MG63 (cell line): ENCODE results near the gene RND3. TPM values are rescaled to one million over a fixed set of nuclear protein-coding genes. Genes with fewer than 3 reads are reported as not detected.

Experiments
- DNase-seq: peaks from one replicate; pipeline ENCODE4 v3.0.0-alpha.2; 2020
- H3K27me3 ChIP-seq: fragments of 250-450 bp; sonication (Bioruptor Pico); 2 replicates; pipeline ENCODE4 v1.5.1; 2020; ENCODE audit warnings: mild to moderate bottlenecking, moderate library complexity
- H3K36me3 ChIP-seq: fragments of 250-450 bp; sonication (Bioruptor Pico); 2 replicates; pipeline ENCODE4 v1.5.1; 2020; ENCODE audit warnings: mild to moderate bottlenecking, moderate library complexity
- H3K4me3 ChIP-seq: fragments of 250-450 bp; sonication (Bioruptor Pico); 2 replicates; pipeline ENCODE4 v1.5.1; 2020; ENCODE audit warnings: mild to moderate bottlenecking, moderate library complexity
- H3K9me3 ChIP-seq: fragments of 250-450 bp; sonication (Bioruptor Pico); 2 replicates; pipeline ENCODE4 v1.5.1; 2020; ENCODE audit warnings: mild to moderate bottlenecking, moderate library complexity
- total RNA-seq: library from RNA; depleted of rRNA; stranded (reverse); fragments of >200 nt; shearing (Covaris generic); gene quantifications from 2 replicates; pipeline ENCODE4 v1.2.3, GENCODE V29; 2014; ENCODE audit warnings: low replicate concordance

RND3 gene
- total RNA-seq, 1 experiment from 2014 or later, result 55.5 TPM

DNA sequence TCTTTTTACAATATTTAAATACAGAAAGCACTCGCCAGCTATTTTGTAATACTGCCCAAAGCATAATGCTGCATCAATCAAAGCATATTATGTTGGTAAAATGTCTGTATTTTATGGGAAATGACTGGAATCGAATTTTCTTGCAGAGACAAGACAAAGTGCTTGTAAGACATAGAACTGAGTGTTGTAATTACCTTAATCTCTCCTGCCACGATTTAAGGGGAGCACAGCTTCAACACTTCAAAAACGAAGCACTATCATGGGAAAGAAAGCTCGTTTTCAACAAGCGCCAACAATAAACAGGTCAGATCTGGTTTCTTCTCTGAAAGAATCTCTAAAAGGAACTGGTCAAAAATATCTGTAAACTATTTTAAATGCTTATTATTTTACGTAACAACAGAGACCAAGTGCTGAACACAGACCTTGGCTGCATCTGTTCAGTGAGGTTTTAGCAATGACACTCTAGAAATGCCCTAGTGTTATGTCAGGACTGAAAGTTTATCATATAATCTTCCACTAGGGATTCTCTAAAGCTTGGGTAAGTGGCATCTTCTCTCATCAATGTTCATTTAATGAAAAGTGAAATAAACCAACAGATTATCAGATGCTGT lies 19.0 kb downstream of the RND3 start:
- Histone ChIP-seq H3K27me3 (no peaks in the 10 kb centered on the region), H3K9me3 (no peaks in the 10 kb centered on the region), H3K4me3 (no peak overlapping the region), H3K36me3 (peaks cover 57% of the 10 kb centered on the region)
- no peak for DNase-seq

DNA sequence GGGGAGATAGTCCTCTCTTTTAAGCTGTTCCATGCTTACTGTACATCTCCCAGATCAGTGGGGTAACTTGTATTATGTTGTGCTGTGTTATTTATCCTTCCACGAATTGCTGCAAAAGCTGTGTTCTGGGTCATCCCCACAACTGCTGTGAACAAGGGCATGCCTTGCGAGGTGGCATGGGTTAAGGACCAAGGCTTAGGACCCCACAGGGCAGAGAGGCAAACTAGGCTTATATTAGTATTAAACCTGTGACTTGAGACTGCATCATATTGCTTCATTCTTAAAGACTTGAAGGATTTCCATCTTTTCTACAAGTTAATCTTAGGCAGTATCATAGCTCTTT lies 19.9 kb downstream of the RND3 start:
- Histone ChIP-seq H3K4me3 (no peak overlapping the region), H3K9me3 (no peaks in the 10 kb centered on the region), H3K27me3 (no peaks in the 10 kb centered on the region), H3K36me3 (peaks cover 51% of the 10 kb centered on the region)
- no peak for DNase-seq

DNA sequence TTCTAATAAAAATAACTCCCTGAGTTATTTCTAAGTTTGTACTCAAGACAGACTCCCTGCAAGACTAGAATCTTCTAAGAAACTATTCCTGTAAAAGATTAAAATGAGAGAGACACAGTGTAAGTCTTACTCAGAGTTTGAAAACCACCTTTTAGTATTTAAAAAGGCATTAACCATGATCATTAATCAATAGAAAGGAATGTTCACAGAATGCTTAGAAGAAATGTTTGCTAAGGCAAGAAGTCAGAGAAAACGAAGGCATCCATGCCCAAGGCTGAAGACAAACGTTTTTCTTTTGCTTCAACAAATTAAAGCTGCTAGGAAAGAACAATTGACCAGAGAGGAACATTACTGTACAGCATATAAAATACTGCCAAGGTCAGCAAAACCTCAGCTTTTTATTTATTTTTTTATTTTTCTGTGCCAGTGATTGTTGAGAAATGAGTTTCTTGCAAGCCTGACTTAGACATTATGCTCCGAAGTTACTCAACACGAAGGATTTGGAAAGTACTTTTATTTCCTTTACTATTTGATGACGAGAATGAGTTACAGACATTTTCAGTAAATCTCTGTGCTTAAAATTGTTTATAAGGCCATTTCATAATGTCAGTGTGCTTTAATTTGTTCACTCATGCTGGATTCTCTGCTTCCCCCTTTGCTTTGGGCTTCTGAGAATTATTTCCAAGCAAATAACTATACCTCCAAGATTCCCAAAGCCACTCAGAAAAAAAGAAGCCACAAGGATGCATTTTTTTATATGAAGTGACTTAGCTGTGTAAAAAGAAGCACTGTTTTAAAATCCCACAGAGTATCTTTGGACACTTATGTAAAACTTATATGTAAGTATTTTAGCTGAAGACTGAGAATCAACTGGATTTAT lies 20.5 kb downstream of the RND3 start:
- Histone ChIP-seq H3K9me3 (no peaks in the 10 kb centered on the region), H3K27me3 (no peaks in the 10 kb centered on the region), H3K4me3 (no peak overlapping the region), H3K36me3 (peaks cover 45% of the 10 kb centered on the region)
- DNase-seq, result no peak

DNA sequence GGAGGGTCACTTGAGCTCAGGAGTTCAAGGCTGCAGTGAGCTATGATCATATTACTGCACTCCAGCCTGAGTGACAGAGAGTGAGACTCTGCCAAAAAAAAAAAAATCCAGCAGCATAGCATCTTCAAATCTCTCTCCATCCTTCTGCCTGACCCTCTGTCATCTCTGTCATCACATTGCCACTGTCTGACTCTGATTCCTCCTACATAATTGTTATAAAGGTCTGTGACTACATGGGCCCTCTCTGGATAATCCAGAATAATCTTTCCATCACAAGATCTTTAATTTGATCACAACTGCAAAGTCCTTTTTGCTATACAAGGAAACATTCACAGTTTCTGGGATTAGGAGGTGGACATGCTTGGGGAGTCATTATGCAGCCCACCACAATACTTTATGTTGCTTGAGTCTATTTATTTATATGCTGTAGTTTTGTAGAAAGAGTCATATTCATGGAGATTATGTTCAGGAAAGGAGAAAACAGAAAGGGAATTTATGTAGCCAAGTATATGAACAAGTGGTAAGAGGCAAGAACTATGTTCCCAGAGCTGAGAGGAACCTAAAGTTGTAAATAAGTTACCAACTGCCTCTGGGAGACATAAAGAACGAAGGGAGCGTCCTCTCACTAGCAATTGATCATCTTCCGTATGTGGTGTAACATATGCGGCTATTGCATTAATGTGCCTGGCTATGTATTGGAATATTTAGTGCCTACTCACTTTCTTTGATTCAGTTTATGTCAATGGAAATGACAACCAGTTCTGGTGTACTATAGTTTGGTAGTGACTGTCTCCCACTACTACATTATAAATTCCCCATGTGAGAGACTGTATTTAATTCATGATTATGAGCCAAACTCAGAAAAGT lies 21.5 kb downstream of the RND3 start:
- Histone ChIP-seq H3K9me3 (no peaks in the 10 kb centered on the region), H3K27me3 (no peaks in the 10 kb centered on the region), H3K36me3 (peaks cover 34% of the 10 kb centered on the region), H3K4me3 (no peak overlapping the region)
- no peak for DNase-seq

DNA sequence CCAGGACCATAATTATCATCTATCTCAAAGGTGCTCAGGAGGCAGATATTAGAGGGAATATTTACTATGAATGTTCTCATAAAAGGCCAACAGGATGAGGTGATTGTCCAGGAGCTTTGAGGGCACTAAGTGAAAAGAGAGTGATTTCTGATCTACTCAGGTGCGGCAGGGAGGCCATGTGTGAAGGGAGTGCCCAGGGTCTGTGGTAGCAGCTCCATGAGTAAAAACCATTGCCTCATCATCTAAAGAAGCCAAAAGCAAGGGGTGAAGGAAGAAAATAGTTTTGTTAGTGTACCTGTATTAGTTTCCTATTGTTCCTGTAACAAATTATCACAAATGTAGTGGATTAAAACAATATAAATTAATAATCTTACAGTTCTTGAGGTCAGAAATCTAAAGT lies 22.5 kb downstream of the RND3 start:
- H3K9me3 ChIP-seq, result no peaks in the 10 kb centered on the region
- DNase-seq, result no peak
- H3K27me3 ChIP-seq, result no peaks in the 10 kb centered on the region
- peaks cover 25% of the 10 kb centered on the region for H3K36me3 ChIP-seq
- H3K4me3 ChIP-seq, result no peak overlapping the region

DNA sequence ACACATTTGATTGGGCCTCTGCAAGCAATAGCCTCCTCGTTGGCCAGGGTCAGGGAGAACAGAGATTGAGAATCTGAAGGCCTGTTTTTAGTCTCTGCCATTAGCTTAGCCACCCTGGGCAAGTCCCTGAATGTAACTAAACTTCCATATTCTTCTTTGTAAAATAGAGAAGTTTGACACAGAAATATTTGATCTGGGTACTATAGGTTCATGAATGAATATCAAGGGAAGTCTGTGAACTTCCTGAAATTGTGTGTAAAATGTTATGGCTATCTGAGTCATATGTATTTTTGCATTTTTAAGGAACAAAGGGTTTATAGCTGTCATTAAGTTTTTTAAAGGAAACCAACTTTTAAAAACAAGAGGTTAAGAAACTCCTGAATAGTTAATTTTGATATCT lies 23.2 kb downstream of the RND3 start:
- H3K36me3 ChIP-seq, result peaks cover 18% of the 10 kb centered on the region
- no peaks in the 10 kb centered on the region for H3K27me3 ChIP-seq
- H3K4me3 ChIP-seq, result no peak overlapping the region
- H3K9me3 ChIP-seq, result no peaks in the 10 kb centered on the region
- DNase-seq, result no peak

DNA sequence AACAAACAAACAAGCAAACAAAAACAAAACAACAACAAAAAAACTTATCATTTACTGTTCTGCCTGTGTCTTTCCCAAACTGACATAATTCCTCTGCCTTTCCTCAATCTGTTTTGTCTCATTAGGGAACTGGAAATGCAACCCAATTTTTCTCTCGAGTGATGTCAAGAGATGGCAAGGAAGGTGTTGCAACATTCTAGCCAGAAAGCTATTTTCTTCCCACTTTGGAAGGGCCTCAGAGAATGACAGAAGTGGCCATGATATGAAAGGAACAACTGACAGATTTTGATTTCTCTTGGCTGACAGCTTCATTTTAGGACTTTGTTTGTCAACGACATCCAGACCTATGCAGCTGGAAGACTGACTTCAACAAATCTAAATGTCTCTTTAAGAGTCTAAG lies 24.7 kb downstream of the RND3 start:
- no peaks in the 10 kb centered on the region for H3K27me3 ChIP-seq
- H3K4me3 ChIP-seq, result no peak overlapping the region
- peaks cover 3% of the 10 kb centered on the region for H3K36me3 ChIP-seq
- no peaks in the 10 kb centered on the region for H3K9me3 ChIP-seq
- no peak for DNase-seq

DNA sequence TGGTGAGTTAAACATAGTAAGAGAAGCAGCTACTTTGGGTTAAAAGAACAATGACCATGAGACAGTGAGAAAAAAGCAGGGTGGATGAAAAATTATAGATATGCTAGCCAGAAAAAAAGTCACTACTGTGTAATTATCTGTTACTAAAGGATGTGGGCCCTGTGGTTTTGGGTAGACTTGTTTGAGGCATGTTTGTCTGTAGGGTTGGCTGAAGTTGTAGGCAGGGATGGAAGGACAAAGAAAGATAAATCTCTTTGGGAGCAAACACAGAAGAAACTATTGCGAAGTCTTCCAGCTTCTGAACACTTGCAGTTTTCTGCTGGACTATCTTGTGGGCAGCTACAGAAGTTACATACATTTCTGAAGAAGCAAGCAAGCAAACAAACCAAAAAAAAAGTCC lies 28.2 kb downstream of the RND3 start:
- Histone ChIP-seq H3K27me3 (no peaks in the 10 kb centered on the region), H3K9me3 (no peaks in the 10 kb centered on the region; the same call in 1 of the 2 replicates), H3K36me3 (no peaks in the 10 kb centered on the region), H3K4me3 (no peak overlapping the region)
- no peak for DNase-seq

DNA sequence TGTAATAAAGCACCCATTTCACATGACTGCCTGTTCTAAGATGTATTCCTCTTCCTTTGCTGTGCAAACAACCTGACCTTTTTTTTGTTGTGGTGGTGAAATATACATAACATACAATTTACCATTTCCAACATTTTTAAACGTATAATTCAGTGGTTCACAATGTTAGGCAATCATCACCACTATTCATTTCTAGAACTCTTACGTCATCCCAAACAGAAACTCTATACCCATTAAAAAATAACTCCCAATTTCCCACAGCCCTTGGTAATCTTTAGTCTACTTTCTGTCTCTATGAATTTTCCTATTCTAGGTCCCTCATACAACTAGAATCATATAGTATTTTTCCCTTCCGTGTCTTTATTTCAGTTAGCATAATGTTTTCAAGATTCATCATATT lies 36.7 kb downstream of the RND3 start:
- no peak for DNase-seq
- Histone ChIP-seq H3K9me3 (peaks cover 7% of the 10 kb centered on the region; the same call in 1 of the 2 replicates), H3K36me3 (no peaks in the 10 kb centered on the region), H3K27me3 (no peaks in the 10 kb centered on the region), H3K4me3 (no peak overlapping the region)

DNA sequence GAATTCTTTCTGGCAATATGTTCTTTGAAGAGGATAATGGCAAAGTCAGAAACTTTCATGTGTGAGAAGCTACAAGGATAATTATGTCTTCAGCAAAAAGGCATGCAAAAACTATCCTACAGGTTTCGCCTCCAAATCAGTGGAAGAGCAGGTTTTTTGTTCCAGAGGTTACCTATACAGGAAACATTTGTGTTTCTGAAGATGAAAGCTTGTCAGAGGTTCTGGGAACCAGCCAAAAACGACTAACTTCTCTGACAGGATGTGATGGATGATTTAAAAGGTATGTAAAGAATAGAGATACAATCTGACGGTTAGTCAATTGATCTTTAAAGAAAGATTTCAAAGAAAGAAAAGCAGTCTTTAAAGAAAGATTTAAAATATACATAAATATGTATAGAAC lies 37.6 kb downstream of the RND3 start:
- Histone ChIP-seq H3K36me3 (no peaks in the 10 kb centered on the region), H3K27me3 (no peaks in the 10 kb centered on the region), H3K9me3 (peaks cover 7% of the 10 kb centered on the region; the same call in 1 of the 2 replicates), H3K4me3 (no peak overlapping the region)
- DNase-seq, result no peak

DNA sequence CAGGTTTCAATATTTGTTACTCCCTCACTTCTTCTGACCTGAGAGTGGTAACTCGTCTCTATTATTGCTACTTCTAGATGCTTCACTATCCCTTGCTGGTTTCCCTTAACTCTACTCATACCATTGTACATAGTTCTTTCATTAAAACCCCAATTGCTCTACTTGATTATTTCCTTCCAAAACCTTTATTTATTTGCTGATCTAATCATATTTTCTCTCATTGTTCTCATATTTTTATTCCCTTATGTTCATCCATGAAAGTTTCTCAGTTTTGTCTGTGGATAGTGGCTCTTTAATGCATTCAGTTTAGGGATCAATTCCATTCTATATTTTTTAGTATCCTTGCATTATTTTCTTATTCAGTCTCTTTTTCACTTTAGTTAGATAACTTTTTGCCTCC lies 42.1 kb downstream of the RND3 start:
- no peaks in the 10 kb centered on the region for H3K36me3 ChIP-seq
- H3K4me3 ChIP-seq, result no peak overlapping the region
- H3K9me3 ChIP-seq, result no peaks in the 10 kb centered on the region
- no peaks in the 10 kb centered on the region for H3K27me3 ChIP-seq
- DNase-seq, result no peak

DNA sequence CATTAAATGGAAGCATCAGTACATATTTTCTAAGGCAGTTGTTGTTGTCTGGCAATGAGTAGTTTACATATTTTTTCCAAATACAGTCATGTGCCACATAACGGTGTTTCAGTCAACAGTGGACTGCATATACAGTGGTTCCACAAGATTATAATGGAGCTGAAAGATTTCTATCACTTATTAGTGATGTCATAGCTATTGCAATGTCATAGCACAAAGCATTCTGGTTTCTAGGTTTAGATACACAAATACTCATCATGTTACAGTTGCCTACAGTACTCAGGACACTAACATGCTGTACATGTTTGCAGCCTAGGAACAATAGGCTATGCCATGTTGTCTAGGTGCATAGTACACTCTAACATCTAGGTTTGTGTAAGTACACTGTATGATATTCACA lies 45.0 kb downstream of the RND3 start:
- Histone ChIP-seq H3K36me3 (no peaks in the 10 kb centered on the region), H3K27me3 (no peaks in the 10 kb centered on the region), H3K9me3 (no peaks in the 10 kb centered on the region), H3K4me3 (no peak overlapping the region)
- DNase-seq, result no peak

DNA sequence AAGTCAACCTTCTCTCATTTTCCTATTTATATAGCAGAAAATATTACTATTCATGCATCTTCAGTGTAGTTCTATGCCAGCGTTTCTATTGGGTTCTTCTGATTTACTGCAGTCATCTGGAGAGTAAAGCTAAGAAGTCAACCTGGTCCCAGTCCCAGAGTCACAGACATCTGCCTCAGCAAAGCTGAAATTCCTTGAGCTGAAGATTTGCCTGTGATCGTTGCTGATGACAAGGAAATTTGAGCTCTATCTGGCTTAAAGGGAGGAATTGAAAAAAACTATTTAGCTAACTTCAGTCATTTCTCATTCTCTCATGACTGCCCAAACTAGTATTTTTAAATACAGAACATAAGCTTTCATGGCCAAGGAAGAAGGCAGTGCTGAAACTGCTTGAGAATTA lies 45.7 kb downstream of the RND3 start:
- Histone ChIP-seq H3K27me3 (no peaks in the 10 kb centered on the region), H3K36me3 (no peaks in the 10 kb centered on the region), H3K9me3 (no peaks in the 10 kb centered on the region), H3K4me3 (no peak overlapping the region)
- no peak for DNase-seq

DNA sequence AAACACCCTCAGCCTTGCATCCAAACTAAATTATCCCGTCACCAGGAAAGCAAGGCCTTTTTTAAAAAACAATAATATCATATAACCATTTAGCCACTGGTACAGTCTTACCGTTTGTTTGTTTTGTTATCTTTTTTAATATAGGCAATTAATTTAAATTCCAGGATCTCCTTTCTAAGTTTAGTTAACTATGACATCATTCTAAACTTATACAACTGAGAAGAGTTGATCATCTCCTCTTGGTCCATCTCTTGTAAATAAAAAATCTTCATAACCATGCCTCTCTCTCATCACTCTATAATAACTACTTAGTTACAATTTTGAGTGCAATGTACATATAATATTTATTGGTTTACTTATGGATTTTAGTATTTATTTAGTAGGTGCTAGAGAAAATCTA lies 46.2 kb downstream of the RND3 start:
- Histone ChIP-seq H3K36me3 (no peaks in the 10 kb centered on the region), H3K27me3 (no peaks in the 10 kb centered on the region), H3K9me3 (no peaks in the 10 kb centered on the region), H3K4me3 (no peak overlapping the region)
- no peak for DNase-seq

DNA sequence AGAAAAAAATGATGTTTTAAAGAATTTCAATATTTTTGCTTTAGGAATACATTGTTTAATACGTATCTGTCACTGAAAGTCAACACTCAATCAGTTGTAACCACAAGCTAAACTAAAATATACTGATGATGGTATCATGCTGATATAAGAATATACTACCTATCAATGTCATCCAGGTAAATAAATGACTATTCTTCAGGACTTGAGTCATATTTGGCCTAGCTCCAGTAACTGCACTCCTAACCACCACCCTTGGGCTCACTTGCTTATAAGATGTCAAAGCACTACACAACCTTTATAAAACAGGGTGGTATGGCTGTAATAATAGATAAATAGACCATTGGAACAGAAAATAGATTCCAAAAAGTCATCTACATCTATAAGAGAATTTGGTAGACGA lies 48.8 kb downstream of the RND3 start:
- no peaks in the 10 kb centered on the region; the same call in 1 of the 2 replicates for H3K9me3 ChIP-seq
- H3K27me3 ChIP-seq, result no peaks in the 10 kb centered on the region
- DNase-seq, result no peak
- H3K36me3 ChIP-seq, result no peaks in the 10 kb centered on the region
- H3K4me3 ChIP-seq, result no peak overlapping the region

DNA sequence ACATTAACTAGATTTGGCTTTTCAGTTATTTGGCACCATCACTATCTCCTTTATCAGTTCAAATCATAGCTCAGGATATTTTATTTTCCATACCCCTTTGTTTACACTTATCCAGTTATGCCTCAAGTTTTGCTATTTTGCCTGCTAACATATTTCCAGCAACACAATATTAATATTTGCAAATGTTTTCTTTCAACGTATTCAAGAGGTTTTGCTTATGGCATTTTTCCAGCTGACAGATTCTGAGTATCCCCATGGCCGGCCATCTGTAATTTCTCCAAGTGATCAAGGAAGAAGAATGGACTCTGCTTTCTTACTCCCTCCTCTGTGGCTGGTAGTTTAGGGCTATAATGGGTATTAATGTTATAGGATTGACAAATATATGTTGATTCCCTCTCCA lies 49.4 kb downstream of the RND3 start:
- H3K4me3 ChIP-seq, result no peak overlapping the region
- DNase-seq, result no peak
- no peaks in the 10 kb centered on the region; the same call in 1 of the 2 replicates for H3K9me3 ChIP-seq
- no peaks in the 10 kb centered on the region for H3K36me3 ChIP-seq
- H3K27me3 ChIP-seq, result no peaks in the 10 kb centered on the region

DNA sequence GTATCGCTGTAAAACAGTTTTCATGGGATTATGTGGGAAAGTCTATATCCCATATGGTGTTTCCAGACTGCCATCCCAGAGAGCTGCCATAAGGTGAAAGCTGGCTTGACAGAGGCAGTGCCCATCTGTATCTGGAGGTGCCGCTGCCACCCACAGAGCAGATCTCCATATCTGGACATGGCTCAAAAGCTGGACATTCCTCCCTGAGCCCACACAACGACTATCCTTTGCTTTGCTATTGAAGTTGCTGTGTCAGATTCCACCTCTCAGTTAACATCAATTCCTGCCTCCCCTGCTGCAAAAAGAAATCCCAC lies 55.2 kb downstream of the RND3 start:
- DNase-seq, result no peak
- Histone ChIP-seq H3K4me3 (no peak overlapping the region), H3K9me3 (no peaks in the 10 kb centered on the region; the same call in 1 of the 2 replicates), H3K36me3 (no peaks in the 10 kb centered on the region), H3K27me3 (no peaks in the 10 kb centered on the region)
